Measurements from ENCODE around the gene PAPSS2. TPM values are rescaled to one million over a fixed set of nuclear protein-coding genes. Genes with fewer than 3 reads are reported as not detected.

Gene PAPSS2
- total RNA-seq, 1 experiment from 2014 or later: 24.5 TPM

DNA sequence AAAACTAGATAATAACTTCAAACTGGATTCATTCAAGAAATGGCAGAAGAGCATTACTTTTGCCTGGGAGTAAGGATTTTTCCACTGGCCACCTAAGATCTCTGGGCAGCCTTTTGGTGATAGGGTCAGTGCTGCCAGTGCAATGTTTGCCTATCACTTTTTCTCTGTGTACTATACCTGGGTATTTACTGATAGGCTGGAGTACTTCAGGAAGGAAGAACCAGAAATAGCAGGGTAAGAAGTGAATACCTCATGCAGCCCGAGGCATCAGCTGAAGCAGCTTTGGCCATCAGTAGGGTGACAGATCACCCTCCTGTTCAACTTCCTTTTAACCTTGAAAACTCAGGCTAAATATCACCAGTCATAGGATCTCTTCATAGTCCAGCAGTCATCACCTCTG is 5.5 kb upstream of the PAPSS2 start:
- no peak overlapping the region for H3T11ph ChIP-seq (ENCODE audit: low read length)
- H2AFZ ChIP-seq (ENCODE audit: low read length): no peak overlapping the region
- Mint-ChIP-seq H3K4me1 (peaks cover 39 to 49% of the 10 kb centered on the region in 2 experiments), H3K27ac (no peak overlapping the region), H3K9me3 (no peaks in the 10 kb centered on the region; a peak in 1 of 5 replicates), H3K27me3 (ENCODE audit: low read depth) (no peaks in the 10 kb centered on the region), H3K36me3 (ENCODE audit: insufficient read depth in 1 of 3, low read depth in 3 of 3) (no peaks in the 10 kb centered on the region), H3K4me3 (no peak overlapping the region)
- no peak overlapping the region for H2BK15ac ChIP-seq (ENCODE audit: low read depth, low read length)
- H3K23me2 ChIP-seq (ENCODE audit: insufficient read length, low read depth, low read length, poor library complexity, severe bottlenecking): no peaks in the 10 kb centered on the region
- H3K56ac ChIP-seq (ENCODE audit: insufficient read length, low read depth, low read length): no peak overlapping the region
- no peaks in the 10 kb centered on the region for H3K27me3 ChIP-seq (ENCODE audit: insufficient read depth, low read length)
- no peak overlapping the region for H3K14ac ChIP-seq (ENCODE audit: insufficient read depth, low read length)
- H4K20me1 ChIP-seq (ENCODE audit: control insufficient read depth, insufficient read depth, insufficient read length): no peaks in the 10 kb centered on the region
- H3K27ac ChIP-seq (ENCODE audit: insufficient read length, low read depth, low read length): no peak overlapping the region
- H3K4me2 ChIP-seq (ENCODE audit: insufficient read depth, insufficient read length, low read length): no peak overlapping the region
- H4K5ac ChIP-seq (ENCODE audit: insufficient read length, low read depth, low read length): no peak overlapping the region
- no peak overlapping the region for H2BK12ac ChIP-seq (ENCODE audit: insufficient read length, low read depth, low read length)
- peaks cover 8% of the 10 kb centered on the region; the same call in 1 of the 2 replicates for H3K4me1 ChIP-seq (ENCODE audit: insufficient read depth, low read length)
- DNase-seq: no peak
- no peaks in the 10 kb centered on the region for H3K79me1 ChIP-seq (ENCODE audit: insufficient read depth, low read depth, low read length, poor library complexity, severe bottlenecking)
- no peak overlapping the region for H3K9ac ChIP-seq (ENCODE audit: extremely low read depth, insufficient read length, low read length)
- no peak overlapping the region for H2BK20ac ChIP-seq (ENCODE audit: low read depth, low read length, poor library complexity, severe bottlenecking)
- no peak overlapping the region for H3K23ac ChIP-seq (ENCODE audit: insufficient read length, low read depth, low read length)
- TF ChIP-seq, protein P1, sequence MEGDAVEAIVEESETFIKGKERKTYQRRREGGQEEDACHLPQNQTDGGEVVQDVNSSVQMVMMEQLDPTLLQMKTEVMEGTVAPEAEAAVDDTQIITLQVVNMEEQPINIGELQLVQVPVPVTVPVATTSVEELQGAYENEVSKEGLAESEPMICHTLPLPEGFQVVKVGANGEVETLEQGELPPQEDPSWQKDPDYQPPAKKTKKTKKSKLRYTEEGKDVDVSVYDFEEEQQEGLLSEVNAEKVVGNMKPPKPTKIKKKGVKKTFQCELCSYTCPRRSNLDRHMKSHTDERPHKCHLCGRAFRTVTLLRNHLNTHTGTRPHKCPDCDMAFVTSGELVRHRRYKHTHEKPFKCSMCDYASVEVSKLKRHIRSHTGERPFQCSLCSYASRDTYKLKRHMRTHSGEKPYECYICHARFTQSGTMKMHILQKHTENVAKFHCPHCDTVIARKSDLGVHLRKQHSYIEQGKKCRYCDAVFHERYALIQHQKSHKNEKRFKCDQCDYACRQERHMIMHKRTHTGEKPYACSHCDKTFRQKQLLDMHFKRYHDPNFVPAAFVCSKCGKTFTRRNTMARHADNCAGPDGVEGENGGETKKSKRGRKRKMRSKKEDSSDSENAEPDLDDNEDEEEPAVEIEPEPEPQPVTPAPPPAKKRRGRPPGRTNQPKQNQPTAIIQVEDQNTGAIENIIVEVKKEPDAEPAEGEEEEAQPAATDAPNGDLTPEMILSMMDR (conservative IDR thresholded peaks at IDR 0.05): no peak
- H3K9me3 ChIP-seq (ENCODE audit: control insufficient read depth, low read depth, low read length): no peaks in the 10 kb centered on the region
- H2AK5ac ChIP-seq (ENCODE audit: insufficient read length, low read length): no peak overlapping the region
- no CpG with 5 or more reads among the region's 1 CpG for WGBS (ENCODE audit: extremely low coverage, insufficient read length, low lambda C conversion rate)
- no peaks in the 10 kb centered on the region for H3K79me2 ChIP-seq (ENCODE audit: insufficient read depth, low read length)
- no peak overlapping the region for H3K4ac ChIP-seq (ENCODE audit: low read depth, low read length)
- no peak overlapping the region for H3K18ac ChIP-seq (ENCODE audit: insufficient read length, low read depth, low read length)
- H4K8ac ChIP-seq (replicated peaks; ENCODE audit: insufficient read length, low read depth, low read length): no peak overlapping the region
- H2BK120ac ChIP-seq (ENCODE audit: low read depth, low read length, poor library complexity, severe bottlenecking): no peak overlapping the region
- H4K91ac ChIP-seq (ENCODE audit: insufficient read length, low read depth, low read length): no peak overlapping the region
- no peak overlapping the region for H2BK5ac ChIP-seq (ENCODE audit: insufficient read length, low read length)

Data from H9 (cell line).